ENCODE results near the gene USP53. TPM values are rescaled to one million over a fixed set of nuclear protein-coding genes. Genes with fewer than 3 reads are reported as not detected.

The USP53 gene
- total RNA-seq, 1 experiment from 2014 or later = 20.1 TPM

GRCh38 chr4:119290598-119290997, 78.1 kb downstream of the USP53 start (continued):
- no peak for TF ChIP-seq HMGXB4 (CRISPR knock-in tag; IDR thresholded peaks at IDR 0.05)
- TF ChIP-seq JUN (CRISPR knock-in tag; IDR thresholded peaks at IDR 0.05) = no peak
- no peak for TF ChIP-seq GTF2I (CRISPR knock-in tag; conservative IDR thresholded peaks at IDR 0.05)
- no peak for TF ChIP-seq ELF4 (CRISPR knock-in tag; IDR thresholded peaks at IDR 0.05; ENCODE audit: low read depth)
- no peak for TF ChIP-seq SOX15 (CRISPR knock-in tag; IDR thresholded peaks at IDR 0.05)

GRCh38 chr4:119296356-119296755, 83.8 kb downstream of the USP53 start:
- no peaks in the 10 kb centered on the region for H3K27me3 Mint-ChIP-seq (ENCODE audit: low read depth)
- H3K27ac Mint-ChIP-seq = peak overlapping the region; percentile 38
- ChIA-PET POLR2A (no interaction called here), CTCF (no interaction called here)
- DNase-seq (ENCODE audit: low spot score) = no peak
- H3K4me1 Mint-ChIP-seq = peaks cover 30% of the 10 kb centered on the region
- H3K9me3 Mint-ChIP-seq = peaks cover 5% of the 10 kb centered on the region; the same call in 1 of the 2 replicates
- TF ChIP-seq ZNF317 (CRISPR knock-in tag; IDR thresholded peaks at IDR 0.05; ENCODE audit: borderline replicate concordance, low read depth) = no peak
- no peak for TF ChIP-seq CTCF (IDR thresholded peaks at IDR 0.05)
- TF ChIP-seq RORB (CRISPR knock-in tag; IDR thresholded peaks at IDR 0.05) = no peak
- no peak for TF ChIP-seq USF1 (CRISPR knock-in tag; IDR thresholded peaks at IDR 0.05)
- no peak for TF ChIP-seq GRHL2 (CRISPR knock-in tag; IDR thresholded peaks at IDR 0.05; ENCODE audit: insufficient replicate concordance, severe bottlenecking)
- TF ChIP-seq TCF7 (CRISPR knock-in tag; IDR thresholded peaks at IDR 0.05; ENCODE audit: low read depth) = no peak
- TF ChIP-seq ZNF416 (CRISPR knock-in tag; IDR thresholded peaks at IDR 0.05) = no peak
- TF ChIP-seq ZMAT4 (CRISPR knock-in tag; IDR thresholded peaks at IDR 0.05) = no peak
- TF ChIP-seq MYBL2 (CRISPR knock-in tag; IDR thresholded peaks at IDR 0.05) = no peak
- TF ChIP-seq STAT6 (CRISPR knock-in tag; conservative IDR thresholded peaks at IDR 0.05; ENCODE audit: low read depth) = no peak
- no peak for TF ChIP-seq OVOL2 (CRISPR knock-in tag; IDR thresholded peaks at IDR 0.05; ENCODE audit: borderline replicate concordance)
- TF ChIP-seq ARID4B (CRISPR knock-in tag; IDR thresholded peaks at IDR 0.05; ENCODE audit: borderline replicate concordance) = no peak
- TF ChIP-seq FOXK1 (CRISPR knock-in tag; IDR thresholded peaks at IDR 0.05) = no peak
- TF ChIP-seq MAX (CRISPR knock-in tag; IDR thresholded peaks at IDR 0.05) = no peak
- no peak for TF ChIP-seq ZNF671 (CRISPR knock-in tag; IDR thresholded peaks at IDR 0.05)
- no peak for TF ChIP-seq ATF6 (CRISPR knock-in tag; IDR thresholded peaks at IDR 0.05)
- peaks cover 30% of the 10 kb centered on the region for H3K36me3 Mint-ChIP-seq
- H3K4me3 Mint-ChIP-seq = no peak overlapping the region
- ATAC-seq = no peak
